Pancreas (tissue), 10 donors: ENCODE data around the gene APOO. TPM values are rescaled to one million over a fixed set of nuclear protein-coding genes. Genes with fewer than 3 reads are reported as not detected.

ENCODE experiments used
- ATAC-seq, 4 donors: fragments of 200-7000 bp; cut with Tn5 transposase; one replicate each; pipeline versions ENCODE4 v1.8.0 to v1.9.1; 2020; ENCODE audit warnings: mild to moderate bottlenecking in 4 of 4, moderate library complexity in 4 of 4
- DNase-seq, 6 donors: peaks; one replicate each; pipeline ENCODE4 v3.0.0-alpha.2; 2020
- FAIRE-seq: peaks from 2 replicates; lab custom pipeline; 2012; peaks lifted over from hg19 to GRCh38; lab: Jason Lieb, UNC
- H3K27ac ChIP-seq, 4 donors: fragments of 200-600 bp; sonication (generic); 1 replicate in 3 of 4; 2 replicates in 1 of 4; pipeline versions ENCODE4 v1.5.0 to v1.8.0; 2020
- H3K27me3 ChIP-seq, 4 donors: fragments of 200-600 bp; one replicate each; pipeline ENCODE4 v1.8.0; 2021
- H3K36me3 ChIP-seq, 3 donors: fragments of 200-600 bp; sonication (generic) in 1 of 3; one replicate each; pipeline versions ENCODE4 v1.5.0 to v1.8.0; 2020 to 2021
- H3K4me1 ChIP-seq, 3 donors: fragments of 200-600 bp; one replicate each; pipeline ENCODE4 v1.8.0; 2021
- H3K4me3 ChIP-seq, 4 donors: fragments of 200-600 bp; sonication (generic) in 2 of 4; one replicate each; pipeline versions ENCODE4 v1.5.0 to v1.8.0; 2020 to 2021
- H3K9me3 ChIP-seq, 4 donors: fragments of 200-600 bp; one replicate each; pipeline ENCODE4 v1.8.0; 2021
- CTCF ChIP-seq, 4 donors: fragments of 200-600 bp; sonication (generic) in 3 of 4; IDR thresholded peaks; one replicate each; pipeline versions ENCODE4 v1.5.0 to v1.8.0; 2021; ENCODE audit warnings: antibody characterized with exemption in 4 of 4
- WGBS, 2 donors: extraction: QIAGEN DNeasy Blood & Tissue Kit; methylation state at CpG; one replicate each; pipeline ENCODE4 v1.1.7; 2013; 5-methylcytosine and 5-hydroxymethylcytosine counted together
- intact Hi-C, 3 donors: fragments of 100-400 bp; cut with DNase I; formaldehyde crosslinking; loops; one replicate each; pipeline versions ENCODE4 v1.11.1 to v1.14.2; 2022
- polyA plus RNA-seq, 2 donors: library from polyadenylated mRNA; stranded (reverse); fragments of 200-250 nt; gene quantifications; one replicate each; pipeline ENCODE4 v1.2.3, GENCODE V29; 2013
- total RNA-seq, 6 donors: library from RNA; stranded (reverse); fragmentation: NEBNext Ultra II Directional in 4 of 6; extraction: Animal tissue kit (Norgen Biotek cat#: 25700) in 4 of 6; gene quantifications; one replicate each; pipeline versions ENCODE4 v1.2.1 to v1.2.4, GENCODE V29; 2021 to 2023
- donor health status: healthy with polysubstance abuse.
- donor health status: DM: no; HTN: no; CAD: no; lungs with moderate emphysema.
- donor health status: DM: no; HTN: no; CAD: no.
- donor health status: control.
- donor health status: control.
- donor health status: Bipolar disorder and iron deficiency.
- donor health status: DM: yes; HTN: yes; CAD: no.
- donor health status: DM: no; HTN: no; CAD: no.
- donor health status: DM: no; HTN: no; CAD: no.
- donor health status: DM: yes; HTN: yes; CAD: no.

The APOO gene
- total and polyA plus RNA-seq, 8 donors, result 4.8 to 16.9 (median 8.9) TPM

GRCh38 chrX:23844502-23845138, 63.1 kb downstream of the APOO start:
- intact Hi-C loops, result no loop called here
- peak in 1 of 6 donors; percentile 18 for DNase-seq

GRCh38 chrX:23841847-23842522, 65.8 kb downstream of the APOO start:
- H3K36me3 ChIP-seq, result no peaks in the 10 kb centered on the region
- no peaks in the 10 kb centered on the region for H3K27me3 ChIP-seq
- H3K9me3 ChIP-seq, result no peaks in the 10 kb centered on the region
- no peak for TF ChIP-seq CTCF (IDR thresholded peaks at IDR 0.05)
- intact Hi-C loops, result no loop called here
- H3K27ac ChIP-seq, result no peak overlapping the region
- FAIRE-seq, result no peak
- DNase-seq, result no peak
- 84 to 90% methylated on average over 4 of the region's 4 CpGs for WGBS, 2 donors
- peaks cover 0 to 4% (median 0%) of the 10 kb centered on the region in 3 donors for H3K4me1 ChIP-seq
- H3K4me3 ChIP-seq, result no peak overlapping the region
- no peak for ATAC-seq

More at GRCh38 chrX:23844502-23845138, 63.1 kb downstream of the APOO start:
- 20 to 34% methylated on average over 7 of the region's 7 CpGs for WGBS, 2 donors
- H3K9me3 ChIP-seq, result no peaks in the 10 kb centered on the region
- H3K27me3 ChIP-seq, result peaks cover 0 to 3% (median 0%) of the 10 kb centered on the region in 4 donors
- peak overlapping the region in 3 of 4 donors; percentile 16 to 69 (median 68) for H3K27ac ChIP-seq
- no peak overlapping the region for H3K4me3 ChIP-seq
- no peak for TF ChIP-seq CTCF (IDR thresholded peaks at IDR 0.05)
- peaks cover 0 to 4% (median 0%) of the 10 kb centered on the region in 3 donors for H3K4me1 ChIP-seq
- ATAC-seq (peak; percentile 43 to 75 (median 73)), FAIRE-seq (no peak)
- H3K36me3 ChIP-seq, result no peaks in the 10 kb centered on the region

- no peak overlapping the region for H3K27ac ChIP-seq
- H3K4me3 ChIP-seq, result no peak overlapping the region
- DNase-seq, result no peak
- no peak for ATAC-seq
- TF ChIP-seq CTCF (IDR thresholded peaks at IDR 0.05), result no peak
- no peak for FAIRE-seq
- intact Hi-C loops, result no loop called here
- no peaks in the 10 kb centered on the region for H3K36me3 ChIP-seq
- no peaks in the 10 kb centered on the region for H3K27me3 ChIP-seq
- 66 to 69% methylated on average over 3 of the region's 3 CpGs for WGBS, 2 donors
- no peaks in the 10 kb centered on the region for H3K9me3 ChIP-seq
- peaks cover 0 to 4% (median 0%) of the 10 kb centered on the region in 3 donors for H3K4me1 ChIP-seq
Measured at GRCh38 chrX:23840674-23841073, 67.1 kb downstream of the APOO start.

GRCh38 chrX:23838953-23839352, 68.8 kb downstream of the APOO start:
- Histone ChIP-seq H3K27ac (no peak overlapping the region), H3K27me3 (peaks cover 0 to 2% (median 0%) of the 10 kb centered on the region in 4 donors), H3K4me3 (no peak overlapping the region), H3K4me1 (no peaks in the 10 kb centered on the region), H3K36me3 (no peaks in the 10 kb centered on the region), H3K9me3 (no peaks in the 10 kb centered on the region)
- FAIRE-seq, result no peak
- ATAC-seq, result peak in 1 of 4 donors; percentile 17
- intact Hi-C loops, result no loop called here
- 77 to 88% methylated on average over 1 of the region's 1 CpG for WGBS, 2 donors
- no peak for TF ChIP-seq CTCF (IDR thresholded peaks at IDR 0.05)
- no peak for DNase-seq

GRCh38 chrX:23832721-23833120, 75.0 kb downstream of the APOO start:
- intact Hi-C loops, result no loop called here

More at GRCh38 chrX:23832721-23833120, 75.0 kb downstream of the APOO start:
- TF ChIP-seq CTCF (IDR thresholded peaks at IDR 0.05), result no peak
- 75 to 94% methylated on average over 1 of the region's 1 CpG for WGBS, 2 donors
- Histone ChIP-seq H3K9me3 (no peaks in the 10 kb centered on the region), H3K4me3 (no peak overlapping the region), H3K27ac (no peak overlapping the region), H3K27me3 (peaks cover 0 to 6% (median 0%) of the 10 kb centered on the region in 4 donors), H3K36me3 (no peaks in the 10 kb centered on the region), H3K4me1 (no peaks in the 10 kb centered on the region)
- no peak for DNase-seq
- ATAC-seq, result no peak
- FAIRE-seq, result no peak
